HG03558 (cell line): ENCODE results near the gene PHF5A.

Source experiments
- ATAC-seq: cut with Tn5 transposase; IDR thresholded peaks from one replicate; pipeline ENCODE4 v1.9.1; 2021; ENCODE audit warnings: moderate number of reproducible peaks; ENCODE audit not compliant: unreplicated experiment; ENCODE audit errors: extremely low read depth

PHF5A gene

GRCh38 chr22:41468381-41469217 is at the start of gene PHF5A, which contains the start of gene ACO2:
Gene PHF5A (minus strand): TSS chr22:41468692. CDS start chr22:41468653, 39 bp downstream.
Gene ACO2 (plus strand): TSS chr22:41469117. CDS start chr22:41469147, 30 bp downstream.
- ATAC-seq = peak; percentile 48

GRCh38 chr22:41518048-41518347 is 49.5 kb upstream of the PHF5A start:
- no peak for ATAC-seq

- ATAC-seq = no peak
These were observed 48.9 kb upstream of the PHF5A start for GRCh38 chr22:41517172-41518047.

- no peak for ATAC-seq
These were observed 48.0 kb upstream of the PHF5A start for GRCh38 chr22:41516462-41516861.

- ATAC-seq = no peak
These were observed 44.9 kb upstream of the PHF5A start for GRCh38 chr22:41513391-41513790.

- no peak for ATAC-seq
These were observed 44.1 kb upstream of the PHF5A start for GRCh38 chr22:41512421-41513194.

GRCh38 chr22:41511521-41511968 is 43.1 kb upstream of the PHF5A start:
- ATAC-seq = no peak

GRCh38 chr22:41508770-41509170 is 40.3 kb upstream of the PHF5A start:
- no peak for ATAC-seq

- ATAC-seq = no peak
These were observed 39.0 kb upstream of the PHF5A start for GRCh38 chr22:41507330-41508063.

GRCh38 chr22:41505511-41506220 is 37.2 kb upstream of the PHF5A start:
- ATAC-seq = no peak

- ATAC-seq = no peak
These were observed 36.3 kb upstream of the PHF5A start for GRCh38 chr22:41504816-41505215.

GRCh38 chr22:41504397-41504796 is 35.9 kb upstream of the PHF5A start:
- no peak for ATAC-seq

- no peak for ATAC-seq
These were observed 32.7 kb upstream of the PHF5A start for GRCh38 chr22:41501209-41501608.

- ATAC-seq = no peak
These were observed 31.8 kb upstream of the PHF5A start for GRCh38 chr22:41500303-41500702.

GRCh38 chr22:41499624-41500280 is 31.3 kb upstream of the PHF5A start:
- no peak for ATAC-seq

- ATAC-seq = no peak
These were observed 29.9 kb upstream of the PHF5A start for GRCh38 chr22:41498303-41498835.

- no peak for ATAC-seq
These were observed 23.0 kb upstream of the PHF5A start for GRCh38 chr22:41491374-41492100.
